ENCODE measurements around the gene CLINT1.

DNA sequence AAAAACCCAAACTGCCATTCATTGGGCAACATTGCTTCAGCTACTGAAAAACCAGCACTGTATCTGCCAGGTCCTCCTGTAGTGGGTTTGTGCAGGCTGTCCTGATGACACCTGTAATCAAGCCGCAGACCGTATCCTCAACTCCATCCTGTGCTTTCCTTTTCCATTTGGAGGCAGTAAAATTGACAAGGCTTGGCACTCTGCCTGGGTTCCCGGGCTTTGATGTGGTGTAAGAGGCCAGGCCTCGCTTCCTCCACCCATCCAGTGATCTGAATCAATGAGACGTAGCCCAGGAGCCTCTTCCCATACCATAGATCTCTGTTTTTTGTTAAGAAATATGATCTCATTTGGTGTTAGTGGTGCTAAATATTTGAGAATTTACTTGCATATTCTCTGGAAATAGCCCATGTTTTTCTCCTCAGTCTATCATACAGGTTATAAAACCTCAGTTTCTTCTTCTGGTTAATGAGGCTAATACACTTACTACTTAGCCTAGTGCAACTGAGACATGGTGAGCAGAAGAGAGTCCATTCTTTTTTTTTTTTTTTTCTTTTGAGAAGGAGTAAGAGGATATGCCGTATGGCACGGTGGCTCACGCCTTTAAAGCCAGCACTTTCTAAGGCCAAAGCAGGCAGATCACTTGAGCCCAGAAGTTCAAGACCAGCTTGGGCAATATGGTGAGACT lies 80.7 kb downstream of the CLINT1 start:
- TF ChIP-seq, protein P1, sequence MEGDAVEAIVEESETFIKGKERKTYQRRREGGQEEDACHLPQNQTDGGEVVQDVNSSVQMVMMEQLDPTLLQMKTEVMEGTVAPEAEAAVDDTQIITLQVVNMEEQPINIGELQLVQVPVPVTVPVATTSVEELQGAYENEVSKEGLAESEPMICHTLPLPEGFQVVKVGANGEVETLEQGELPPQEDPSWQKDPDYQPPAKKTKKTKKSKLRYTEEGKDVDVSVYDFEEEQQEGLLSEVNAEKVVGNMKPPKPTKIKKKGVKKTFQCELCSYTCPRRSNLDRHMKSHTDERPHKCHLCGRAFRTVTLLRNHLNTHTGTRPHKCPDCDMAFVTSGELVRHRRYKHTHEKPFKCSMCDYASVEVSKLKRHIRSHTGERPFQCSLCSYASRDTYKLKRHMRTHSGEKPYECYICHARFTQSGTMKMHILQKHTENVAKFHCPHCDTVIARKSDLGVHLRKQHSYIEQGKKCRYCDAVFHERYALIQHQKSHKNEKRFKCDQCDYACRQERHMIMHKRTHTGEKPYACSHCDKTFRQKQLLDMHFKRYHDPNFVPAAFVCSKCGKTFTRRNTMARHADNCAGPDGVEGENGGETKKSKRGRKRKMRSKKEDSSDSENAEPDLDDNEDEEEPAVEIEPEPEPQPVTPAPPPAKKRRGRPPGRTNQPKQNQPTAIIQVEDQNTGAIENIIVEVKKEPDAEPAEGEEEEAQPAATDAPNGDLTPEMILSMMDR (IDR thresholded peaks at IDR 0.05; ENCODE audit: low read length), result no peak
- TF ChIP-seq EZH2 (IDR thresholded peaks at IDR 0.05; ENCODE audit: borderline replicate concordance, low read length), result no peak

Data from OCI-LY1 (cell line).